Activated CD8-positive, alpha-beta memory T cell treated with anti-CD3 and anti-CD28 coated beads, Interleukin-2, amount 50 U/mL, for 1 hour (primary cell): ENCODE results near the gene ATAD3A.
"Not testable (repeated sequence)": the region's sequence is repeated elsewhere in the genome, so short reads cannot be mapped to it uniquely, and the experiment has no call there.

Experiments
- DNase-seq: peaks from one replicate; pipeline ENCODE4 v3.0.0-alpha.2; 2020; ENCODE audit errors: extremely low read depth

The ATAD3A gene

GRCh38 chr1:1511533-1512285, at the start of gene ATAD3A:
TSS of gene ATAD3A (plus strand) at chr1:1512162. CDS start at chr1:1512269, 107 bp downstream.
- DNase-seq, result peak; percentile 89

GRCh38 chr1:1462318-1462966, 49.5 kb upstream of the ATAD3A start:
- no peak for DNase-seq

DNA sequence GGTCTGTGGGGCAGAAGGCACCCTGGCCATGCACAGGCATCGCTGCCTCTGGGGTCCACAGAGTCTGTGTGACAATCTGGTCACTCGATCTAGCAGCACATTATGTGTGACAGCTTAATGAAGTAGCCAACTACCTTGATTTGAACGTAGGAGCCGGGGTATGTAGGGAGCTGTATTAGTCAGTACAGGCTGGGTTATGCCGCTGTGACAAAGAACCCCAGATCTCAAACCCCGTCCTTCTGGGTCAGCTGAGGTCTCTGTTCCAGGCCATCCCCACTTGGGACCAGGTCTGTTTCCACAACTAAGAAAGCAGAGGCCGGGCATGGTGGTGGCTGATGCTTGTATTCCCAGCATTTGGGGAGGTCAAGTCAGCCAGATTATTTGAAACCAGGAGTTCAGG, 48.6 kb upstream of the ATAD3A start:
- DNase-seq, result no peak

- not testable (repeated sequence) for DNase-seq
Observed at GRCh38 chr1:1468196-1468985, 43.6 kb upstream of the ATAD3A start.

DNA sequence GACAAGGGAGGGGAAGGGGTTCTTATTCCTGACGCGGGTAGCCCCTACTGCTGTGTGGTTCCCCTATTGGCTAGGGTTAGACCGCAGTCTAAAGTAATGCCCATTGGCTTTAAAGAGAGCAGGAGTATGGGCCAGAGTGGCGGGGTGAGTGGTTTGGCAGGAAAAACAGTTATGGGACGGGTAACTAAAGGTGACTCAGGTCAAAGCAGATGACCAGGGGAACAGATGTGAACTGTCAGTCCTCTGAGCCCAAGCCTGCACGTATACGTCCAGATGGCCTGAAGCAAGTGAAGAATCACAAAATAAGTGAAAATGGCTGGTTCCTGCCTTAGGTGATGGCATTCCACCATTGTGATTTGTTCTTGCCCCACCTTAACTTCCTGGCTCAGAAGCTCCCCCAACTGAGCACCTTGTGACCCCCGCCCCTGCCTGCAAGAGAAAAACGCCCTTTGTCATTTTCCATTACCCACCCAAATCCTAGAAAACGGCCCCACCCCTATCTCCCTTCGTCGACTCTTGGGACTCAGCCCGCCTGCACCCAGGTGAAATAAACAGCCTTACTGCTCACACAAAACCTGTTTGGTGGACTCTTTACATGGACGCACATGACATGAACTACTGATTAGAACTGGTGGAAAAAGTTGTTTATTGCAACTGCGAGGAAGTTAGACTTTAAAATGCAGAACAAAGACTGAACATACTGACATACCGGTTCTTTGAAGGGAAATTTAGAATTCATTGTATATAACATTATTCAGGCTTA, 41.2 kb upstream of the ATAD3A start:
- DNase-seq, result no peak

GRCh38 chr1:1471389-1472052, 40.4 kb upstream of the ATAD3A start, which contains the start of gene ATAD3B:
TSS of gene ATAD3B (plus strand) at chr1:1471765. CDS start at chr1:1471885, 120 bp downstream.
- peak; percentile 70 for DNase-seq

DNA sequence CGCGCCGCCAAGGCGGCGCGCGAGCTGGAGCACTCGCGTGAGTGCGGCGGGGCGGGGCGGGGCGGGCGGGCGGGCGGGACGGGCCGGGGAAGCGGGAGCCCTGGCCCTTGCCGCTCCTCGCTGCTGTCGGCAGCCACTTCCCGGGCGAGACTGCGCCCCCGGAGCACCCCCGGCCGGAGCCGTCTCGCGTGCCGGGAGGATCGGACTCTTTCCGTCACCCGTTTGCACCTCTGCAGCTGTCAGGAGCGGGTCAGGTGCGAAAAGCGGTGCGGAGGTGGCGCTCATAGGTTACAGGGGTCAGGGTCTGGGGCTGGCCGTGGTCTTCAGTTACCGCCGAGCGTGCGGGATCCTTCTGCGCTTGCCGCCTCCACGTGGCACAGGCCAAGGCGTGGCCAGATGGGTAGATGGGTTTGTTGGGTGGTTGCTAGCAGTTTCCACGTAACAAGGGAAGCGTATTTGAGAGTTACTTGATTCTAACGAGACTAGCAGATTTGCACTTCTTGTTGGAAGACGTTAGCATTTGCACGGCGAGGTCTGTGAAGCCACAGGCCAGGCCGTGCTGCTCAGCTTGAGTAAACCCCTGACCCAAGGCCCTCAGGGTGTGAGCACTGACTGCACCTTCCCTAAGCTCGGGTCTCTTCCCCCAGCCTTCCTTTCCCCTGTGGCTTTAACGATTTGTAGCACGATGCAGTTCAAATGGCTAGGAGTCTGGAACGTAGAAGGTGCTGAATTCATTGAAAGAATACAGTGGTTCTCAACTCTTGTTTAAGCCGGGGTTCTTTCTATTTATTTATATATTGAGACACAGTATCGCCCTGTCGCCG, 39.7 kb upstream of the ATAD3A start:
- DNase-seq, result not testable (repeated sequence)

GRCh38 chr1:1476011-1476410, 36.0 kb upstream of the ATAD3A start:
- not testable (repeated sequence) for DNase-seq

GRCh38 chr1:1477206-1477605, 34.8 kb upstream of the ATAD3A start:
- no peak for DNase-seq

GRCh38 chr1:1479547-1480487, 32.1 kb upstream of the ATAD3A start:
- no peak for DNase-seq

DNA sequence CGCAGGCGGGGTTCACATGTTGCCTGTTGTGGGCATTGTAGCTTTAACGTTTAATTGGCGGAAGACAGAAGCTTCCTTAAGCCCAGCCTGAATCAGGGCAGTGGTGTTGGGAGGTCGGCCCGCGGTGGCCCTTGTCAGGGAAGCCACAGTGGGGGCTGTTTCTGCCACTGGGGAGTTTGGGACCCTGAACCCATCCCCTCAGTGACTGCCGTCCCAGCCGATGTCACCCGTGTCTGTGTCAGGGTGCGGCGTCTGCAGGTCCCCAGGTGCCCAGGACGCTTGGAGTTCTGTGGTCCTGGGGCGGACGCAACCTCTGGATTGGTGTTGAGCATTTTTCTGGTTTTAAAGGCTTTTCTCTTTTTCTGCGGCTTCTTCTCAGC, 31.5 kb upstream of the ATAD3A start:
- DNase-seq, result not testable (repeated sequence)

- DNase-seq, result not testable (repeated sequence)
Observed at GRCh38 chr1:1481811-1482210, 30.2 kb upstream of the ATAD3A start.

DNA sequence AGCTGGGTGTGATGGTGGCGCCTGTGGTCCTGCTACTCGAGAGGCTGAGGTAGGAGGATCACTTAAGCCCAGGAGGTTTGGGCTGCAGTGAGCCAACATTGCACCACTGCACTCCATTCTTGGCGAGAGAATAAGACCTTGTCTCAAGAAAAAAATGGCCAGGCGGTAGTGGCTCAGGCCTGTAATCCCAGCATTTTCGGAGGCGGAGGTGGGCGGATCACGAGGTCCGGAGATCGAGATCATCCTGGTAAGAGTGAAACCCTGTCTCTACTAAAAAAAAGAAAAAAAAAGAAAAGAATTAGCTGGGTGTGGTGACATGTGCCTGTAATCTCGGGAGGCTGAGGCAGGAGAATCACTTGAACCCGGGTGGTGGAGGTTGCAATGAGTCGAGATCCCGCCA, 29.1 kb upstream of the ATAD3A start:
- DNase-seq, result no peak

GRCh38 chr1:1483714-1484113, 28.2 kb upstream of the ATAD3A start:
- no peak for DNase-seq

DNA sequence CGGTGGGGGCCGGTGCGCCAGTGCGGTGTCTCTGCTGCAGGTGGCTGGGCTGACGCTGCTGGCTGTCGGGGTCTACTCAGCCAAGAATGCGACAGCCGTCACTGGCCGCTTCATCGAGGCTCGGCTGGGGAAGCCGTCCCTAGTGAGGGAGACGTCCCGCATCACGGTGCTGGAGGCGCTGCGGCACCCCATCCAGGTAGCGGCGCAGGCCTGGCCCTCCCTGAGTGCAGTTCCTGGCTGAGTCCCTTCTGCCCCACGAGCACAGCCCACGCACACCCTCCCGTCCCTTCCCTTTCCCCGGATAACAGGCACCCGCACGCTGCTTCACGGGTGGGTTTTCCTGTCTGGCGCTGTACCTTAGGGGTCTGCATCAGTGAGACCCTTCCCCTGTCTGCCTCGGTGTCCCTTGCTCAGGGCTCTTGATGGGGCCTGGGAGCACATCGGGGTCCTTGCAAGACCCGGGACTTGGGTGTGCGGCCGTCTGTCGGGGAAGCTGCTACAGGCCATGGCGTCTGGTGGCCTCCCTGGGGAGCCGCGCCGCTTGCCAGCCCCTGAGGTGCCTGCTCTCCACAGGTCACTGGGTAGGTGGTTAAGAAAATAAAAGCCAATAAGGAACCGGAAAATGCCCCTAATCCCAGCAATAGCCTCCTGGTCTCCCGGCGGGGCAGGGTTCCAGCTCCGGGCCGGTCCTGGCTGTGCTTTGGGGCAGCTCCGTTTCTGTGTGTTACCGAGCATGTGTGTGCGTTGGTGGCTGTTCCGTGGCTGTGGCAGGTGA, 26.8 kb upstream of the ATAD3A start:
- not testable (repeated sequence) for DNase-seq

- not testable (repeated sequence) for DNase-seq
Observed at GRCh38 chr1:1485755-1486317, 26.1 kb upstream of the ATAD3A start.

GRCh38 chr1:1487701-1488100, 24.3 kb upstream of the ATAD3A start:
- DNase-seq, result no peak

DNA sequence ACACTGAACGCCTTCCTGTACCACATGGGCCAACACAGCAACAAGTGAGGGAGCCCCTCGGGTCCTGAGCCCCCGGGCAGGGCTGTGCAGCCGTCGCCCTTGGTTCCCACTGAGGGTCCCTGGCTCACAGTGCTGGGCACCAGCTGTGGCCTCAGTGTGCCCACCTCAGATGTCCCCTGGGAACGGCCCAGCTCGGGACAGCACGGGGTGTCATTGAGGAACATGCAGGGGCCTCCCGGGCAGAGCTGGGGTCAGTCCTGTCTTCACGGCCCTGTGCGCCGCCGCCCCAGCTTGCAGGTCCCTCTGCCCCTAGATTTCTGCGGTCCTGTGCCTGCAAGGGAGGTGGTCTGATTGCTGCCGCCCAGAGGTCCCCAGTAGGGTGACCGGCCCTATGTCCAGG, 22.7 kb upstream of the ATAD3A start:
- DNase-seq, result no peak
